Ectodermal cell (in vitro differentiated cells): ENCODE measurements around the gene CCR7.

ENCODE experiments used
- H3K27ac ChIP-seq: 2 replicates; pipeline ENCODE4 v1.7.0; 2013; ENCODE audit warnings: mild to moderate bottlenecking, low read depth, low read length; ENCODE audit not compliant: insufficient read depth, poor library complexity, severe bottlenecking
- H3K27me3 ChIP-seq: 2 replicates; pipeline ENCODE4 v1.7.0; 2013; ENCODE audit warnings: mild to moderate bottlenecking, low read length; ENCODE audit not compliant: insufficient read depth, control insufficient read depth, poor library complexity, severe bottlenecking
- H3K36me3 ChIP-seq: one replicate; pipeline ENCODE4 v1.7.0; 2013; ENCODE audit warnings: low read length; ENCODE audit not compliant: control insufficient read depth, insufficient read depth
- H3K4me1 ChIP-seq: one replicate; pipeline ENCODE4 v1.7.0; 2013; ENCODE audit warnings: low read length; ENCODE audit not compliant: control insufficient read depth, insufficient read depth
- H3K4me3 ChIP-seq: 2 replicates; pipeline ENCODE4 v1.7.0; 2013; ENCODE audit warnings: low read depth, low read length, control low read depth; ENCODE audit not compliant: insufficient read depth
- H3K9me3 ChIP-seq: 2 replicates; pipeline ENCODE4 v1.7.0; 2013; ENCODE audit warnings: mild to moderate bottlenecking, low read length, moderate library complexity; ENCODE audit not compliant: control insufficient read depth
- WGBS, 2 experiments: methylation state at CpG; one replicate each; pipeline ENCODE4 v1.1.7; 2013; ENCODE audit warnings: missing lambda C conversion rate in 2 of 2; 5-methylcytosine and 5-hydroxymethylcytosine counted together

Gene CCR7

GRCh38 chr17:40605306-40605705, 40.0 kb upstream of the CCR7 start:
- 91 to 95% methylated on average over 6 of the region's 6 CpGs for WGBS, 2 experiments
- Histone ChIP-seq H3K4me1 (no peaks in the 10 kb centered on the region), H3K4me3 (no peak overlapping the region)

DNA sequence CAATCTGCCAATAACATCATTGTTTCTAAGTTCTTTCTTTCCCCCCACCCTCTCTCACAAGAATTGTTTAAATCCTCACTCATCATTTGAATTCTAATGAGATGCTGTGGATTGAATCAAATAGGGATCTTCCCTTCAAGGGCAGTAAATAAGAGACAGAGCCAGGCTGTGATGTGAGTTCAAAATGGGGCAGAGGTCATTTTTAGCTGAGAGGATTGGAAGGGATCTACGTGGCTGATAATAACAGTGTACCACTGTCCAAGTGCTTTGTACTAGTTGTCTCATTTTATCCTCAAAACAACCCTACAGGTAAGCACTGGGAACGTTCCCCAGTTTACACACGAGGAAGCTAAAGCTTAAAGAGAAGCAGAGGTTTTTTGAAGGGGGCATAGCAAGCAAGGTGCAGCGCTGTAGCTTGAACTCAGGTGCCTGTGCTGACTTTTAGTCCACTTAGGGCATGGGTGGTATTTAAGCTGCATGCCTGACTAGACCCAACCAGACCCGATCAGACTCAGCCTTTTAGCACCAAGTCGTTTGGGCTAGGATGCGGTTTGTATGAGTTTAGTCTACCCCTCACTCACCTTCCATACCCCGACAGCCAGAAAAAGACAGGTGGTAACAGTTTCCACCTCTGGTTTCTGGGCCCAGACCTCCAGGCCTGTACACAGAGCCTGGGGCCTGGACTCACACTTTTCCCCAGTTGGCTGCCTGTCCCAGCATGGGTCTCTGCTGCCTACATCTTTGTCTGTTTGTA, 39.2 kb upstream of the CCR7 start:
- no peaks in the 10 kb centered on the region for H3K27me3 ChIP-seq
- no peaks in the 10 kb centered on the region for H3K9me3 ChIP-seq
- H3K27ac ChIP-seq: no peak overlapping the region
- WGBS, 2 experiments: 89 to 95% methylated on average over 8 of the region's 8 CpGs
- H3K4me1 ChIP-seq: no peaks in the 10 kb centered on the region
- no peak overlapping the region for H3K4me3 ChIP-seq
- H3K36me3 ChIP-seq: no peaks in the 10 kb centered on the region

More at GRCh38 chr17:40605306-40605705, 40.0 kb upstream of the CCR7 start:
- Histone ChIP-seq H3K36me3 (no peaks in the 10 kb centered on the region), H3K27ac (no peak overlapping the region), H3K27me3 (no peaks in the 10 kb centered on the region), H3K9me3 (no peaks in the 10 kb centered on the region)

DNA sequence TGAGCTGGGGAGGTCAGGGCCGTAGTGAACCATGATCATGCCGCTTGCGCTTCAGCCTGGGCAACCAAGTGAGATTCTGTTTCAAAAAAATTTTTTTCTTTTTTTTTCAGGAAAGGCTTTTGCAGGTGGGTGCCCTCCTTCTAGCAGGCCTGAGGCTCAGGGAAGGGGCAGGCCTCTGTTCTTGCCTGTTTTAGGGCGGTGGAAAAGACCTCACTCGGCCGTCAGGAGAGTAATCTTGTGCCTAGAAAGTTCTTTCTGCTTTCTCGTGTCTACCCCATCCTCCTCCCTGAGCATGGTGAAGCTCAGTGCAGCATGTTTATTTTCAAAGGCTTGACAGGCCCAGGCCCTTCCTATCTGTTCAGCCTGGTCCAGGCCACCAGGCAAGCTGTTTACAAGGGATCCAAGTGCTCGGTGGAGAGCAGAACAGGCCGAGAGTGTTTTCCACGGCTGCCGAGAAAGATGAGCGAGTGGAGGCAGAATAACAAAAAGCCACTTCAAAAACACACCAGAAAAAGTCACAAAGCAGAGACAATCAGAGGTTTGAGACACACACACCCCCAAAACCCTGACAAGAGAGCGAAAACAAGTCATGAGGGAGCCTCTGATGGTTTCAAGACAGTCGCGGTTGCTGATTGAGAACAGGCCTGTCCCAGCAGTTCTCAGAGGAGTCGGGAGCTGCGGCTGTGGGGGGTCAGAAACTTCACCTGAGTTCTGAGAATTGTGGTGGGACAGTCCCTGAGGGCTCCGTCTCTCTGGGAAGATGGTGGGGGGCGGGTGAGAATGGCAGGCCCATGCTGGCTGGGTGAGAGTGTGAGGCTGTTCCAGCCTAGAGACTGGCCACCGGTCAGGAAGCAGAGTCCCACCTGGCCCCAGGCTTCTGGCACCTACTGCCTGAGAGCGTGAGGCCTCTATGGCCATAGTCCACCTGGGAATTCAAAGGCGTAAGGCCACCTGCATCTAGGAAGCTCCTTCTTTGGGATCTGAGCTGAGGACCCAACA, 37.5 kb upstream of the CCR7 start:
- no peak overlapping the region for H3K4me3 ChIP-seq
- no peaks in the 10 kb centered on the region for H3K27me3 ChIP-seq
- H3K27ac ChIP-seq: no peak overlapping the region
- WGBS, 2 experiments: 94 to 95% methylated on average over 22 of the region's 22 CpGs
- H3K36me3 ChIP-seq: no peaks in the 10 kb centered on the region
- no peaks in the 10 kb centered on the region for H3K4me1 ChIP-seq
- no peaks in the 10 kb centered on the region for H3K9me3 ChIP-seq

GRCh38 chr17:40600486-40601046, 35.3 kb upstream of the CCR7 start:
- Histone ChIP-seq H3K9me3 (no peaks in the 10 kb centered on the region), H3K27ac (no peak overlapping the region), H3K27me3 (no peaks in the 10 kb centered on the region), H3K4me1 (no peaks in the 10 kb centered on the region), H3K36me3 (no peaks in the 10 kb centered on the region), H3K4me3 (no peak overlapping the region)
- 83 to 87% methylated on average over 7 of the region's 8 CpGs for WGBS, 2 experiments

GRCh38 chr17:40599468-40599763, 34.1 kb upstream of the CCR7 start:
- 88 to 91% methylated on average over 5 of the region's 7 CpGs for WGBS, 2 experiments

DNA sequence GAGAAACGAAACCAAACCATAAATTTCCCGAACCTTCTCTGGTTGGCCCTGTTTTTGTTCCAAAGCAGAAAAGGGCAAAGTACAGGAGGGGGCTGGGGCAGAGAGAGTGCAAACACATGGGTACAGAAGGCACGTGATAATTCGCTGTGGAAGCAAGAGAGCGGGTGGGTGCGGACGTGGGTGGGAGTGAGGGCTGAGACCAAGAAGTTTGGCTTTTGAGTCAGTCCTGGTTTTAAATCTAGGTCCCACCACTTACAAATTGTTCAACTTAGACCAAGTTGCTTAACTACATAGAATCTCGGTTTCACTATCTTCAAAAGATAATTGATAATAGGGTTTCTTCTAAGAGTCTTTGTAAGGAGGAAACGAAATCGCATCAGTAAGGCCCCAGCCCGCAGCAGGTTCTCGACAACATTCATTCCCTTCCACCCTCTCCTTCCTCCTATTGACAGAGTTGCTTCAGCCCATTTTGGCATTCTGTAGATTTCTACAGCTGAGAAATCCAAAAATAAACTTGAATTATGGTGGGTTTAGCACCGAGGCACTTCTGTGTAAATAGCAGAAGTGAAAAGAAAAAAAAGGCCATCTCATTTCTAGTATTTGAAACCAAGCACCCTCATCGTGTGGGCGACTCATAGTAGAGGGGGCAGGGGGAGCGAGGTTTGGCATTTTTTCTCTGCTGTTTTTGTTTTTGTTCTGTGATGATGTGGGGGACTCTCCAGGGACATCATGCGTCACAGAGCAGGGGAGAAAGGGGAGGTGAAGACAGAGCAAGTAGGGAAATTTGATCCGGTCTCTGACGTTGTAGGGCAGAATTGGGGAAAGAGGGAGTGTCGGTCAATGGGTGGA, 33.6 kb upstream of the CCR7 start:
- H3K27me3 ChIP-seq: no peaks in the 10 kb centered on the region
- 89 to 93% methylated on average over 19 to 20 of the region's 20 CpGs for WGBS, 2 experiments
- no peaks in the 10 kb centered on the region for H3K36me3 ChIP-seq
- H3K9me3 ChIP-seq: no peaks in the 10 kb centered on the region
- no peaks in the 10 kb centered on the region for H3K4me1 ChIP-seq
- no peak overlapping the region for H3K27ac ChIP-seq
- no peak overlapping the region for H3K4me3 ChIP-seq

More at GRCh38 chr17:40599468-40599763, 34.1 kb upstream of the CCR7 start:
- Histone ChIP-seq H3K4me3 (no peak overlapping the region), H3K36me3 (no peaks in the 10 kb centered on the region), H3K27ac (no peak overlapping the region), H3K4me1 (no peaks in the 10 kb centered on the region), H3K9me3 (no peaks in the 10 kb centered on the region), H3K27me3 (no peaks in the 10 kb centered on the region)

- no peaks in the 10 kb centered on the region for H3K4me1 ChIP-seq
- no peaks in the 10 kb centered on the region for H3K36me3 ChIP-seq
- no peak overlapping the region for H3K4me3 ChIP-seq
- H3K27me3 ChIP-seq: no peaks in the 10 kb centered on the region
- 75 to 80% methylated on average over 5 of the region's 5 CpGs for WGBS, 2 experiments
- H3K27ac ChIP-seq: no peak overlapping the region
- H3K9me3 ChIP-seq: no peaks in the 10 kb centered on the region
These were observed 33.0 kb upstream of the CCR7 start for GRCh38 chr17:40598301-40598618.

DNA sequence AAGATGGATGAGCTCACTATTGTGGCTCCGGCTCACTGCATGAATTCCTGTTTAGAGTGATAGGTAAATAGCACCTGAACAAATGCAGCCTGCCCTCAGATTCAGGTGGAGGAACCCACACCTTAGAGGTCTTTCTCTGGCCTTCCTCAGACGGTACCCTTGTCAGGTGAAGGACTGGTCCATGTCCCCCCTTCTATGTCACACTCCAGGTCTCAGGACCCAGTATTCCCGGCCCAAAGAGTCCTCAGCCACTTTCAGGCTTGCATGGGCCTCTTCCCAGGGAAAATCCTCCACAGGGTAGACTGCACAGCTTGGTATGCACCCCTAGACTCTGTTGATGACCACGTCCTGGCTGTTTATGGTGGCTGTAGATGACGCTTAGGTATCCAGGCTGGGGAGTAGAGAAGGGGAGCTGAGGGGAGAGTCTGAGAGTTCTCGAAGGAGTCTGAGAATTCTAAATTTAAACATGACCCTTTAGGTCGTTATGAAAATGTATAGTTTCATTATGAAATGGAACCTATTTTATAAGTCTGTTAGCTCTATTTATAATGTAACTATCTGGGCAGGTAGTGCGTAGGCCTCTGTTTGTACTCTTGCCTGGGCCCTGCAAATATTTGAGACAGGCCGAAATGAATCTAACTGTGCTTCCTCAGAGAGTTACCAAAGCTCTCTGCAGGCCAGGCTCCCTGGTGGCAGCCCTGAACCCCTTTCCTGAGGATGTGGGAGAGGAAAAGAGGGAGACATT, 32.5 kb upstream of the CCR7 start:
- Histone ChIP-seq H3K27me3 (no peaks in the 10 kb centered on the region), H3K9me3 (no peaks in the 10 kb centered on the region), H3K4me3 (no peak overlapping the region), H3K27ac (no peak overlapping the region), H3K4me1 (no peaks in the 10 kb centered on the region), H3K36me3 (no peaks in the 10 kb centered on the region)
- whole genome bisulfite sequencing, 2 experiments: 92% methylated on average over 9 of the region's 9 CpGs

DNA sequence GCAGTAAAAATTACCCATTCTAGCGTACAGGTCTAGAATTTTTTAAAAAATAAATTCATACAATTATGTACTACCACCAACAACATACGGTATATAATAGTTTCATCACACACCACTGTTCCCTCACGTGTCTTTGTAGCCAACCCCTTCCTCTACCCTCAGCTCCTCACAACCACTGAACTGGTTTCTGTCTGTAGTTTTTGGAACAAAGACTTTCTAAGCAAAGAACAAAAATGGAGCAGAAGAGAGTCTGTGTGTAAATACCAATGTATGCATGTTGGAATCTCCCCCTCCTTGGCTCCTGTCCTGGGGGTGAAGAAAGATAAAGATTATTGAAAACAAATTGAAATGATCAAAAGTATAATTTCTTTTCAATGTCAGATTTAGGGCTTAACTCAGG, 31.9 kb upstream of the CCR7 start:
- WGBS, 2 experiments: 93 to 100% methylated on average over 2 to 3 of the region's 3 CpGs
- Histone ChIP-seq H3K27me3 (no peaks in the 10 kb centered on the region), H3K36me3 (no peaks in the 10 kb centered on the region), H3K9me3 (no peaks in the 10 kb centered on the region), H3K4me1 (no peaks in the 10 kb centered on the region), H3K4me3 (no peak overlapping the region), H3K27ac (no peak overlapping the region)
